DND-41 (cell line): Measurements from ENCODE around the gene S100A9.

Experiments used
- ATAC-seq: fragments of 200-7000 bp; cut with Tn5 transposase; 3 replicates; pipeline ENCODE4 v1.9.1; 2021; ENCODE audit warnings: low read depth; ENCODE audit not compliant: insufficient read depth
- DNase-seq: peaks from one replicate; pipeline ENCODE4 v3.0.0-alpha.2; 2020
- H2AFZ ChIP-seq: 2 replicates; pipeline ENCODE4 v1.6.0; 2012; ENCODE audit warnings: low read depth, low read length
- H3K27ac ChIP-seq: 2 replicates; pipeline ENCODE4 v1.5.1; 2012; ENCODE audit warnings: low read length, inconsistent platforms
- H3K27me3 ChIP-seq: fragments of 200-600 bp; sonication (generic); 2 replicates; pipeline ENCODE4 v1.6.0; 2012; ENCODE audit warnings: low read length, mild to moderate bottlenecking, inconsistent platforms; ENCODE audit not compliant: insufficient read depth, poor library complexity
- H3K36me3 ChIP-seq: 2 replicates; pipeline ENCODE4 v1.5.1; 2012; ENCODE audit warnings: low read length, inconsistent platforms; ENCODE audit not compliant: insufficient read depth
- H3K4me1 ChIP-seq: 2 replicates; pipeline ENCODE4 v1.5.1; 2012; ENCODE audit warnings: mild to moderate bottlenecking, low read length; ENCODE audit not compliant: insufficient read depth
- H3K4me2 ChIP-seq: 2 replicates; pipeline ENCODE4 v1.6.0; 2012; ENCODE audit warnings: mild to moderate bottlenecking, moderate library complexity, low read length, inconsistent platforms; ENCODE audit not compliant: insufficient read depth
- H3K4me3 ChIP-seq, 2 experiments: fragments of 200-600 bp in 1 of 2; shearing (Covaris generic) in 1 of 2; 2 replicates each; pipeline ENCODE4 v1.5.1; 2012 to 2016; ENCODE audit warnings: inconsistent platforms in 2 of 2, low read length in 2 of 2, mild to moderate bottlenecking in 2 of 2, low read depth in 1 of 2, moderate library complexity in 1 of 2
- H3K79me2 ChIP-seq: 2 replicates; pipeline ENCODE4 v1.6.0; 2012; ENCODE audit warnings: low read length, inconsistent platforms; ENCODE audit not compliant: insufficient read depth
- H3K9ac ChIP-seq: 2 replicates; pipeline ENCODE4 v1.6.0; 2012; ENCODE audit warnings: low read depth, mild to moderate bottlenecking, inconsistent platforms, low read length, moderate library complexity
- H3K9me3 ChIP-seq: 2 replicates; pipeline ENCODE4 v1.5.1; 2012; ENCODE audit warnings: low read length, moderate library complexity, mild to moderate bottlenecking, inconsistent platforms; ENCODE audit not compliant: insufficient read depth, severe bottlenecking
- H4K20me1 ChIP-seq: 2 replicates; pipeline ENCODE4 v1.6.0; 2012; ENCODE audit warnings: low read length; ENCODE audit not compliant: insufficient read depth
- CTCF ChIP-seq: IDR thresholded peaks from 2 replicates; pipeline ENCODE4 v1.5.1; 2012; ENCODE audit warnings: borderline replicate concordance, low read length, moderate library complexity, mild to moderate bottlenecking; ENCODE audit not compliant: poor library complexity, severe bottlenecking; ENCODE audit errors: extremely low read depth
- EZH2 ChIP-seq: IDR thresholded peaks from 3 replicates; pipeline ENCODE4 v1.6.1; 2012; ENCODE audit warnings: borderline replicate concordance, low read depth, mild to moderate bottlenecking, moderate library complexity, low read length, inconsistent platforms; ENCODE audit not compliant: severe bottlenecking

The S100A9 gene

GRCh38 chr1:153357853-153358690 is at the start of gene S100A9:
Gene S100A9 (plus strand): TSS chr1:153357854. CDS start chr1:153358284, 430 bp downstream.
- no peak within 1 kb of the TSS for H3K27ac ChIP-seq

GRCh38 chr1:153308540-153308939 is 49.1 kb upstream of the S100A9 start:
- Histone ChIP-seq H2AFZ (no peak overlapping the region), H3K27me3 (peaks cover 24% of the 10 kb centered on the region), H3K9me3 (no peaks in the 10 kb centered on the region), H4K20me1 (no peaks in the 10 kb centered on the region; the same call in 1 of the 2 replicates), H3K27ac (no peak overlapping the region), H3K9ac (no peak overlapping the region), H3K36me3 (no peaks in the 10 kb centered on the region), H3K4me1 (no peaks in the 10 kb centered on the region), H3K79me2 (no peaks in the 10 kb centered on the region), H3K4me2 (no peak overlapping the region), H3K4me3 (no peak overlapping the region)
- TF ChIP-seq CTCF (no peak), EZH2 (no peak)
- ATAC-seq, result no peak
- no peak for DNase-seq

More at GRCh38 chr1:153357853-153358690, at the start of gene S100A9:
- Histone ChIP-seq H3K36me3 (no peaks in the 10 kb centered on the region), H3K9me3 (no peaks in the 10 kb centered on the region), H3K27me3 (peaks cover 24% of the 10 kb centered on the region), H4K20me1 (no peaks in the 10 kb centered on the region), H3K4me2 (no peak within 1 kb of the TSS), H3K9ac (no peak within 1 kb of the TSS), H3K4me3 (no peak within 1 kb of the TSS), H2AFZ (no peak within 1 kb of the TSS), H3K79me2 (no peaks in the 10 kb centered on the region), H3K4me1 (no peaks in the 10 kb centered on the region)
- no peak for DNase-seq
- no peak for ATAC-seq
- TF ChIP-seq CTCF, result no peak
- no peak for TF ChIP-seq EZH2

GRCh38 chr1:153309441-153309840 is 48.2 kb upstream of the S100A9 start:
- H3K4me1 ChIP-seq, result no peaks in the 10 kb centered on the region
- no peak overlapping the region for H3K4me3 ChIP-seq
- DNase-seq (no peak), ATAC-seq (no peak)
- no peak overlapping the region for H3K9ac ChIP-seq
- H3K4me2 ChIP-seq, result no peak overlapping the region
- H3K36me3 ChIP-seq, result no peaks in the 10 kb centered on the region
- TF ChIP-seq EZH2 (no peak), CTCF (no peak)
- no peak overlapping the region for H2AFZ ChIP-seq
- H3K9me3 ChIP-seq, result no peaks in the 10 kb centered on the region
- H3K79me2 ChIP-seq, result no peaks in the 10 kb centered on the region
- no peaks in the 10 kb centered on the region; the same call in 1 of the 2 replicates for H4K20me1 ChIP-seq
- peaks cover 22% of the 10 kb centered on the region for H3K27me3 ChIP-seq
- no peak overlapping the region for H3K27ac ChIP-seq
